SK-N-SH (cell line): Measurements from ENCODE around the gene SLC45A3. TPM values are rescaled to one million over a fixed set of nuclear protein-coding genes. Genes with fewer than 3 reads are reported as not detected.

ENCODE experiments used
- CTCF ChIA-PET: fragments of 300-600, 350-600 bp; formaldehyde crosslinking; extraction: SDS; loops from one replicate; lab custom pipeline; 2021; lab: Yijun Ruan, JAX
- POLR2A ChIA-PET: fragments of 350-600 bp; sonication (Branson Sonifier 250); formaldehyde crosslinking; extraction: SDS; loops from one replicate; lab custom pipeline; 2020; ENCODE audit warnings: antibody characterized with exemption, inconsistent platforms; lab: Yijun Ruan, JAX
- DNase-seq: peaks from one replicate; pipeline ENCODE4 v3.0.0; 2012
- H2AFZ ChIP-seq: fragments of 200-600 bp; sonication (generic); 2 replicates; pipeline ENCODE4 v1.8.1; 2016; ENCODE audit warnings: antibody characterized with exemption, mild to moderate bottlenecking, low read depth
- H3F3A ChIP-seq: fragments of 200-600 bp; sonication (generic); replicated peaks from 2 replicates; pipeline ENCODE3; 2016; ENCODE audit warnings: antibody characterized with exemption, mild to moderate bottlenecking; ENCODE audit not compliant: insufficient read depth
- H3K27ac ChIP-seq, 2 experiments: fragments of 200-500 bp in 1 of 2; fragments of 200-600 bp in 1 of 2; sonication (Bioruptor generic) in 1 of 2; sonication (generic), shearing (Covaris generic) in 1 of 2; 2 replicates each; pipeline versions ENCODE4 v1.5.1 to v1.6.1; 2014 to 2016; ENCODE audit warnings: low read depth in 2 of 2, inconsistent platforms in 1 of 2, low read length in 1 of 2, mild to moderate bottlenecking in 1 of 2, mixed read lengths in 1 of 2
- H3K27me3 ChIP-seq: fragments of 200-600 bp; sonication (generic), shearing (Covaris generic); 2 replicates; pipeline ENCODE4 v1.6.1; 2016; ENCODE audit warnings: mixed run types; ENCODE audit not compliant: insufficient read depth
- H3K36me3 ChIP-seq, 2 experiments: fragments of 200-500 bp in 1 of 2; fragments of 200-600 bp in 1 of 2; sonication (Bioruptor generic) in 1 of 2; sonication (generic) in 1 of 2; replicated peaks in 1 of 2; 2 replicates each; pipeline versions ENCODE3 to v1.5.1; 2014 to 2016; ENCODE audit warnings: low read length in 1 of 2, mild to moderate bottlenecking in 1 of 2; ENCODE audit not compliant: insufficient read depth in 2 of 2, control insufficient read depth in 1 of 2
- H3K4me1 ChIP-seq, 2 experiments: fragments of 200-500 bp in 1 of 2; fragments of 200-600 bp in 1 of 2; sonication (Bioruptor generic) in 1 of 2; sonication (generic), shearing (Covaris generic) in 1 of 2; 2 replicates each; pipeline versions ENCODE4 v1.5.1 to v1.6.1; 2014 to 2016; ENCODE audit warnings: low read depth in 1 of 2, low read length in 1 of 2, mixed run types in 1 of 2; ENCODE audit not compliant: insufficient read depth in 2 of 2, control insufficient read depth in 1 of 2
- H3K4me2 ChIP-seq: fragments of 200-600 bp; sonication (generic), shearing (Covaris generic); 2 replicates; pipeline ENCODE4 v1.6.1; 2017; ENCODE audit warnings: mixed run types
- H3K4me3 ChIP-seq, 2 experiments: fragments of 200-500 bp in 1 of 2; fragments of 200-600 bp in 1 of 2; sonication (Bioruptor generic) in 1 of 2; sonication (generic), shearing (Covaris generic) in 1 of 2; 2 replicates each; pipeline versions ENCODE4 v1.5.1 to v1.8.1; 2014 to 2016; ENCODE audit warnings: low read depth in 2 of 2, inconsistent platforms in 1 of 2, low read length in 1 of 2, mild to moderate bottlenecking in 1 of 2, mixed read lengths in 1 of 2, moderate library complexity in 1 of 2
- H3K79me2 ChIP-seq: fragments of 200-600 bp; sonication (generic); 2 replicates; pipeline ENCODE4 v1.8.1; 2017; ENCODE audit warnings: mild to moderate bottlenecking; ENCODE audit not compliant: insufficient read depth
- H3K9ac ChIP-seq: fragments of 200-600 bp; sonication (generic); 2 replicates; pipeline ENCODE4 v1.6.1; 2017; ENCODE audit warnings: mixed run types
- H3K9me2 ChIP-seq: fragments of 200-600 bp; sonication (generic); 2 replicates; pipeline ENCODE4 v1.6.1; 2017; ENCODE audit warnings: mixed run types
- H3K9me3 ChIP-seq: fragments of 200-600 bp; sonication (generic); 2 replicates; pipeline ENCODE4 v1.6.1; 2017; ENCODE audit warnings: mixed run types, mild to moderate bottlenecking, moderate library complexity
- H4K20me1 ChIP-seq: fragments of 200-600 bp; sonication (generic); 2 replicates; pipeline ENCODE4 v1.6.1; 2017; ENCODE audit warnings: mild to moderate bottlenecking, mixed run types; ENCODE audit not compliant: insufficient read depth
- ELF1 ChIP-seq: IDR thresholded peaks from 2 replicates; pipeline ENCODE4 v1.4.0; 2012
- EP300 ChIP-seq, 2 experiments: IDR thresholded peaks; 2 replicates each; pipeline versions ENCODE4 v1.4.0 to v1.6.1; 2012; ENCODE audit warnings: borderline replicate concordance in 1 of 2, low read depth in 1 of 2, low read length in 1 of 2
- GABPA ChIP-seq: IDR thresholded peaks from 2 replicates; pipeline ENCODE4 v1.4.0; 2012; ENCODE audit warnings: low read depth, mild to moderate bottlenecking
- JUND ChIP-seq: IDR thresholded peaks from 2 replicates; pipeline ENCODE4 v1.4.0; 2012
- MXI1 ChIP-seq: IDR thresholded peaks from 2 replicates; pipeline ENCODE4 v1.6.1; 2012; ENCODE audit warnings: mild to moderate bottlenecking, low read depth, low read length, improper control_type of control experiment
- NFIC ChIP-seq: IDR thresholded peaks from 2 replicates; pipeline ENCODE4 v1.4.0; 2012; ENCODE audit warnings: borderline replicate concordance
- NRF1 ChIP-seq: IDR thresholded peaks from 2 replicates; pipeline ENCODE4 v1.6.1; 2012; ENCODE audit warnings: low read depth, mild to moderate bottlenecking, low read length
- RAD21 ChIP-seq: IDR thresholded peaks from 2 replicates; pipeline ENCODE4 v1.6.1; 2012; ENCODE audit warnings: mild to moderate bottlenecking, low read length
- RCOR1 ChIP-seq: fragments of 150-350 bp; IDR thresholded peaks from 2 replicates; pipeline ENCODE4 v1.6.1; 2017; ENCODE audit warnings: antibody characterized with exemption, low read length
- RFX5 ChIP-seq: IDR thresholded peaks from 2 replicates; pipeline ENCODE4 v1.6.1; 2012; ENCODE audit warnings: mild to moderate bottlenecking, improper control_type of control experiment, low read length
- SIN3A ChIP-seq: IDR thresholded peaks from 2 replicates; pipeline ENCODE4 v1.6.1; 2012; ENCODE audit warnings: low read depth, mild to moderate bottlenecking, low read length, moderate library complexity, borderline replicate concordance
- SMC3 ChIP-seq: IDR thresholded peaks from 2 replicates; pipeline ENCODE4 v1.6.1; 2012; ENCODE audit warnings: low read depth, low read length, improper control_type of control experiment
- YY1 ChIP-seq: IDR thresholded peaks from 2 replicates; pipeline ENCODE4 v1.4.0; 2012; ENCODE audit warnings: low read depth, mild to moderate bottlenecking
- WGBS: methylation state at CpG from one replicate; pipeline ENCODE4 v1.1.6; 2017; ENCODE audit warnings: low lambda C conversion rate; 5-methylcytosine and 5-hydroxymethylcytosine counted together
- polyA plus RNA-seq, 3 experiments: library from polyadenylated mRNA; depleted of rRNA; stranded (reverse); fragments of >200 nt; gene quantifications; 2 replicates each; pipeline ENCODE4 v1.2.3, GENCODE V29; 2012
- TF ChIP-seq, protein P1 (sequence below): IDR thresholded peaks from 2 replicates; pipeline ENCODE4 v1.4.0; 2012; ENCODE audit warnings: low read depth, borderline replicate concordance
- TF ChIP-seq, protein P2 (sequence below): IDR thresholded peaks from 2 replicates; pipeline ENCODE4; 2012
- TF ChIP-seq, protein P3 (sequence below): fragments of 200-600 bp; sonication (generic); IDR thresholded peaks from 2 replicates; pipeline ENCODE4 v1.6.1; 2017; ENCODE audit warnings: antibody characterized with exemption, mild to moderate bottlenecking, moderate library complexity

Gene SLC45A3
- polyA plus RNA-seq, 1 of the 3 experiments (the other 2 are of a cell fraction): 4.6 TPM

DNA sequence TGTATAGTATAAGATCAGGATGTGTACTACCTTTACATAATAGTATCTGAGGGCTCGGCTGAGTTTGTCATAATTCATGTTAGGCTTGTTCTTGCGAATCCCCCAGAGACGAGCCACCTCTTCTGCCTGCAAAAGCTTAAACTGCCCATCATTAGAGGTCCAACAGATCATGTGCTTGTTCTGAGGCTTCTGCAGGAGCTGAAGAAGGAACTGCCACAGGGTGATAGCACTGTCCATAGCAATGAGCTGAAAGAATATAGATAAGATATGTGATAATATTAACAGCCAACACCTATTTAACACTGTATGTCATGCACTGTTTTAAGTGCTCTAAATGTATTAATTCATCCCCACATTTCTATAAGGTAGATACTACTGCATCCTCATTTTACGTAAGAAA lies 56.7 kb downstream of the SLC45A3 start (continued):
- TF ChIP-seq, protein P1, sequence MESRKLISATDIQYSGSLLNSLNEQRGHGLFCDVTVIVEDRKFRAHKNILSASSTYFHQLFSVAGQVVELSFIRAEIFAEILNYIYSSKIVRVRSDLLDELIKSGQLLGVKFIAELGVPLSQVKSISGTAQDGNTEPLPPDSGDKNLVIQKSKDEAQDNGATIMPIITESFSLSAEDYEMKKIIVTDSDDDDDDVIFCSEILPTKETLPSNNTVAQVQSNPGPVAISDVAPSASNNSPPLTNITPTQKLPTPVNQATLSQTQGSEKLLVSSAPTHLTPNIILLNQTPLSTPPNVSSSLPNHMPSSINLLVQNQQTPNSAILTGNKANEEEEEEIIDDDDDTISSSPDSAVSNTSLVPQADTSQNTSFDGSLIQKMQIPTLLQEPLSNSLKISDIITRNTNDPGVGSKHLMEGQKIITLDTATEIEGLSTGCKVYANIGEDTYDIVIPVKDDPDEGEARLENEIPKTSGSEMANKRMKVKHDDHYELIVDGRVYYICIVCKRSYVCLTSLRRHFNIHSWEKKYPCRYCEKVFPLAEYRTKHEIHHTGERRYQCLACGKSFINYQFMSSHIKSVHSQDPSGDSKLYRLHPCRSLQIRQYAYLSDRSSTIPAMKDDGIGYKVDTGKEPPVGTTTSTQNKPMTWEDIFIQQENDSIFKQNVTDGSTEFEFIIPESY: no peak
- TF ChIP-seq EP300 (IDR thresholded peaks at IDR 0.05; ENCODE audit: borderline replicate concordance in 1 of 2, low read depth in 1 of 2, low read length in 1 of 2) (no peak), SIN3A (no peak), GABPA (no peak), ELF1 (no peak), RCOR1 (no peak), NFIC (no peak)

DNA sequence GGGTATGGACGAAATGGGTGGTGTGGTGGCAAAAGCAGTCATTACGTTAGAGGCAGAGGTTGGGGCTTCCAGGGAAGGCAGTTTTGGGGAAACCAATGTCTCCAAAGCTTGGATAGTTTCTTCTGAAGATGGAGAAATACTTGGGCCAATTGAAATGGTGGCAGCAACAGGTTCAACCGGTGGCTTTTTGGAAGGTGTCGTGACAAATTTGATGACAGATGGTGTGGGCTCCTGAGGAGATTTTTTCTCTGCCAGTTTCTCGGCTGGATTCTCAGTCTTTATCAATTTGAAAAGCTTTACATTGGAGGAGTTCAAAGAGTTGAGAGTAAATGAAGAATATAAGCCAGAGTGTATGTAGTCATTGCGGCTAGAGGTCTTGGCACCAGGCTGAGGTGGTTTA lies 60.0 kb downstream of the SLC45A3 start:
- CTCF ChIA-PET: interaction anchor here (1.2 to 1.6 kb wide), 2 partner anchors 12 to 37 kb away, joined by 3 to 4 read pairs; no protein-coding TSS in a partner anchor

More for the DNA sequence above, 60.0 kb downstream of the SLC45A3 start:
- no peak for DNase-seq
- Histone ChIP-seq H3K9me3 (no peaks in the 10 kb centered on the region), H3K9me2 (no peaks in the 10 kb centered on the region), H3K36me3 (peaks cover 39 to 56% of the 10 kb centered on the region in 2 experiments), H4K20me1 (no peaks in the 10 kb centered on the region), H3K4me2 (no peak overlapping the region), H3K4me3 (no peak overlapping the region), H3K79me2 (peaks cover 50% of the 10 kb centered on the region), H3K9ac (no peak overlapping the region), H2AFZ (no peak overlapping the region), H3K27ac (no peak overlapping the region), H3K27me3 (no peaks in the 10 kb centered on the region), H3F3A (peaks cover 6% of the 10 kb centered on the region), H3K4me1 (peaks cover 0 to 6% of the 10 kb centered on the region in 2 experiments; a peak in 1 of 4 replicates)
- POLR2A ChIA-PET: no interaction called here
- TF ChIP-seq RAD21 (no peak), MXI1 (no peak), SMC3 (no peak), YY1 (no peak), RFX5 (no peak), GABPA (no peak), NRF1 (no peak), JUND (no peak), SIN3A (no peak)
- TF ChIP-seq, protein P2, sequence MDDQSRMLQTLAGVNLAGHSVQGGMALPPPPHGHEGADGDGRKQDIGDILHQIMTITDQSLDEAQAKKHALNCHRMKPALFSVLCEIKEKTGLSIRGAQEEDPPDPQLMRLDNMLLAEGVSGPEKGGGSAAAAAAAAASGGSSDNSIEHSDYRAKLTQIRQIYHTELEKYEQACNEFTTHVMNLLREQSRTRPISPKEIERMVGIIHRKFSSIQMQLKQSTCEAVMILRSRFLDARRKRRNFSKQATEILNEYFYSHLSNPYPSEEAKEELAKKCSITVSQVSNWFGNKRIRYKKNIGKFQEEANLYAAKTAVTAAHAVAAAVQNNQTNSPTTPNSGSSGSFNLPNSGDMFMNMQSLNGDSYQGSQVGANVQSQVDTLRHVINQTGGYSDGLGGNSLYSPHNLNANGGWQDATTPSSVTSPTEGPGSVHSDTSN: no peak
- TF ChIP-seq, protein P3, sequence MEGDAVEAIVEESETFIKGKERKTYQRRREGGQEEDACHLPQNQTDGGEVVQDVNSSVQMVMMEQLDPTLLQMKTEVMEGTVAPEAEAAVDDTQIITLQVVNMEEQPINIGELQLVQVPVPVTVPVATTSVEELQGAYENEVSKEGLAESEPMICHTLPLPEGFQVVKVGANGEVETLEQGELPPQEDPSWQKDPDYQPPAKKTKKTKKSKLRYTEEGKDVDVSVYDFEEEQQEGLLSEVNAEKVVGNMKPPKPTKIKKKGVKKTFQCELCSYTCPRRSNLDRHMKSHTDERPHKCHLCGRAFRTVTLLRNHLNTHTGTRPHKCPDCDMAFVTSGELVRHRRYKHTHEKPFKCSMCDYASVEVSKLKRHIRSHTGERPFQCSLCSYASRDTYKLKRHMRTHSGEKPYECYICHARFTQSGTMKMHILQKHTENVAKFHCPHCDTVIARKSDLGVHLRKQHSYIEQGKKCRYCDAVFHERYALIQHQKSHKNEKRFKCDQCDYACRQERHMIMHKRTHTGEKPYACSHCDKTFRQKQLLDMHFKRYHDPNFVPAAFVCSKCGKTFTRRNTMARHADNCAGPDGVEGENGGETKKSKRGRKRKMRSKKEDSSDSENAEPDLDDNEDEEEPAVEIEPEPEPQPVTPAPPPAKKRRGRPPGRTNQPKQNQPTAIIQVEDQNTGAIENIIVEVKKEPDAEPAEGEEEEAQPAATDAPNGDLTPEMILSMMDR: no peak
- 92% methylated on average over 6 of the region's 6 CpGs for WGBS
